Transverse colon (tissue), 4 donors: ENCODE results near the gene LAMTOR1. TPM values are rescaled to one million over a fixed set of nuclear protein-coding genes. Genes with fewer than 3 reads are reported as not detected.

Experiments used
- DNase-seq: peaks from one replicate; pipeline ENCODE4 v3.0.0-alpha.2; 2019
- H3K27ac ChIP-seq, 4 donors: fragments of 200-600 bp; sonication (generic); 2 replicates each; pipeline ENCODE4 v1.5.1; 2016 to 2018; ENCODE audit warnings: inconsistent platforms in 4 of 4
- H3K27me3 ChIP-seq: fragments of 200-600 bp; sonication (generic); 2 replicates; pipeline ENCODE4 v1.5.1; 2017; ENCODE audit warnings: inconsistent platforms
- H3K36me3 ChIP-seq, 4 donors: fragments of 200-600 bp; sonication (generic); 2 replicates each; pipeline ENCODE4 v1.5.1; 2017 to 2019; ENCODE audit warnings: inconsistent platforms in 4 of 4
- H3K4me1 ChIP-seq, 4 donors: fragments of 200-600 bp; sonication (generic); 2 replicates each; pipeline ENCODE4 v1.5.1; 2017 to 2020; ENCODE audit warnings: inconsistent platforms in 4 of 4
- H3K4me3 ChIP-seq, 4 donors: fragments of 200-600 bp; sonication (generic); 1 replicate in 1 of 4; 2 replicates in 3 of 4; pipeline versions ENCODE4 v1.5.1 to v1.6.1; 2017 to 2019; ENCODE audit warnings: inconsistent platforms in 4 of 4
- H3K9me3 ChIP-seq, 2 donors: fragments of 200-600 bp; sonication (generic); 2 replicates each; pipeline ENCODE4 v1.5.1; 2017 to 2019; ENCODE audit warnings: inconsistent platforms in 2 of 2
- EP300 ChIP-seq: sonication (generic); formaldehyde crosslinking; IDR thresholded peaks from one replicate; pipeline ENCODE4 v1.6.1; 2017; ENCODE audit warnings: antibody characterized with exemption, low read depth
- POLR2A ChIP-seq: fragments of 450-650 bp; IDR thresholded peaks from one replicate; pipeline ENCODE4 v1.6.1; 2016; ENCODE audit warnings: antibody characterized with exemption, mild to moderate bottlenecking, moderate library complexity
- POLR2AphosphoS5 ChIP-seq, 3 donors: sonication (generic); formaldehyde crosslinking; IDR thresholded peaks; one replicate each; pipeline ENCODE4 v1.6.1; 2016; ENCODE audit warnings: antibody characterized with exemption in 3 of 3
- WGBS, 2 donors: methylation state at CpG; one replicate each; pipeline ENCODE4 v1.1.5; 2018; ENCODE audit warnings: low coverage in 1 of 2; 5-methylcytosine and 5-hydroxymethylcytosine counted together
- in situ Hi-C, 4 donors: fragments of 200-750 bp; cut with MboI; loops; one replicate each; pipeline versions ENCODE4 v1.15.0 to v1.15.1; 2017; ENCODE audit warnings: low sequenced_read_pairs in 3 of 4, low pct_ligation_motif_present in 1 of 4, low pct_unique_long_range_greater_than_20kb in 1 of 4
- intact Hi-C: fragments of 100-400 bp; cut with DNase I; formaldehyde crosslinking; loops from one replicate; pipeline ENCODE4 v1.15.1; 2023; ENCODE audit warnings: low total_unique reads
- total RNA-seq, 4 donors: library from RNA; depleted of rRNA; stranded (reverse); fragments of >200 nt; gene quantifications; one replicate each; pipeline ENCODE4 v1.1.0, GENCODE V29; 2016
- TF ChIP-seq, protein P1 (sequence below), 5 experiments: fragments of 200-600 bp in 3 of 5; fragments of 450-650 bp in 2 of 5; sonication (generic) in 3 of 5; IDR thresholded peaks; 1 replicate in 2 of 5; 2 replicates in 3 of 5; pipeline ENCODE4 v1.5.1; 2016 to 2017; ENCODE audit warnings: antibody characterized with exemption in 5 of 5, inconsistent platforms in 3 of 5, mild to moderate bottlenecking in 2 of 5, moderate library complexity in 1 of 5

Gene LAMTOR1
- total RNA-seq, 4 donors from 2014 or later = 59.1 to 156 (median 102) TPM

- H3K4me1 ChIP-seq = peaks cover 0 to 6% (median 0%) of the 10 kb centered on the region in 4 donors
- in situ Hi-C loops (no loop called here), intact Hi-C loops (no loop called here)
- no peaks in the 10 kb centered on the region for H3K9me3 ChIP-seq
- WGBS, 2 donors = 76 to 79% methylated on average over 3 of the region's 3 CpGs
- no peak for DNase-seq
- H3K36me3 ChIP-seq = no peaks in the 10 kb centered on the region
- no peak for TF ChIP-seq EP300
- H3K27me3 ChIP-seq = no peaks in the 10 kb centered on the region
- H3K4me3 ChIP-seq = no peak overlapping the region
- H3K27ac ChIP-seq = no peak overlapping the region
These were observed 38.0 kb upstream of the LAMTOR1 start for GRCh38 chr11:72141066-72141465.

DNA sequence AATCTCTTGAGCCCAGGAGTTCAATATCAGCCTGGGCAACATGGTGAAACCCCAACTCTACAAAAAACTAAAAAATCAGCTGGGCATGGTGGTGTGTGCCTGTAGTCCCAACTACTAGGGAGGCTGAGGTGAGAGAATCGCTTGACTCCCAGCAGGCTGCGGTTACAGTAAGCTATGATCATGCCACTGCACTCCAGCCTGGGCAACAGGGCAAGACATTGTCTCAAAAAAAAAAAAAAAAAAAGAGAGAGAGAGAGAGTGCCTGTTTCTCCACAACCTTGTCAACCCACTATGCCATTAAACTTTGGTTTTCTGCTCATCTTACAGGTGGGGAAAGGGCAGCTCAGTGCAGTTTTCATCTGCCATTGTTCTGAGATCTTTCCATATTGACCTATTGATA, 37.6 kb upstream of the LAMTOR1 start:
- Histone ChIP-seq H3K4me3 (no peak overlapping the region), H3K4me1 (peaks cover 0 to 6% (median 0%) of the 10 kb centered on the region in 4 donors), H3K36me3 (no peaks in the 10 kb centered on the region), H3K27me3 (no peaks in the 10 kb centered on the region), H3K9me3 (no peaks in the 10 kb centered on the region), H3K27ac (no peak overlapping the region)
- in situ Hi-C loops (no loop called here), intact Hi-C loops (no loop called here)
- TF ChIP-seq, protein P1, sequence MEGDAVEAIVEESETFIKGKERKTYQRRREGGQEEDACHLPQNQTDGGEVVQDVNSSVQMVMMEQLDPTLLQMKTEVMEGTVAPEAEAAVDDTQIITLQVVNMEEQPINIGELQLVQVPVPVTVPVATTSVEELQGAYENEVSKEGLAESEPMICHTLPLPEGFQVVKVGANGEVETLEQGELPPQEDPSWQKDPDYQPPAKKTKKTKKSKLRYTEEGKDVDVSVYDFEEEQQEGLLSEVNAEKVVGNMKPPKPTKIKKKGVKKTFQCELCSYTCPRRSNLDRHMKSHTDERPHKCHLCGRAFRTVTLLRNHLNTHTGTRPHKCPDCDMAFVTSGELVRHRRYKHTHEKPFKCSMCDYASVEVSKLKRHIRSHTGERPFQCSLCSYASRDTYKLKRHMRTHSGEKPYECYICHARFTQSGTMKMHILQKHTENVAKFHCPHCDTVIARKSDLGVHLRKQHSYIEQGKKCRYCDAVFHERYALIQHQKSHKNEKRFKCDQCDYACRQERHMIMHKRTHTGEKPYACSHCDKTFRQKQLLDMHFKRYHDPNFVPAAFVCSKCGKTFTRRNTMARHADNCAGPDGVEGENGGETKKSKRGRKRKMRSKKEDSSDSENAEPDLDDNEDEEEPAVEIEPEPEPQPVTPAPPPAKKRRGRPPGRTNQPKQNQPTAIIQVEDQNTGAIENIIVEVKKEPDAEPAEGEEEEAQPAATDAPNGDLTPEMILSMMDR (IDR thresholded peaks at IDR 0.05) = no peak
- TF ChIP-seq POLR2A (no peak), EP300 (no peak), POLR2AphosphoS5 (IDR thresholded peaks at IDR 0.05) (no peak)
- 100% methylated on average over 2 of the region's 2 CpGs; no CpG with 5 or more reads in 1 of the 2 donors for WGBS, 2 donors
- no peak for DNase-seq

- 95 to 100% methylated on average over 2 to 11 of the region's 11 CpGs for WGBS, 2 donors
- Histone ChIP-seq H3K36me3 (no peaks in the 10 kb centered on the region), H3K27ac (no peak overlapping the region)
These were observed 36.4 kb upstream of the LAMTOR1 start for GRCh38 chr11:72139500-72139899.

GRCh38 chr11:72138821-72139390, 35.8 kb upstream of the LAMTOR1 start:
- Histone ChIP-seq H3K9me3 (no peaks in the 10 kb centered on the region), H3K27me3 (no peaks in the 10 kb centered on the region), H3K4me3 (no peak overlapping the region), H3K36me3 (no peaks in the 10 kb centered on the region), H3K4me1 (peaks cover 0 to 2% (median 0%) of the 10 kb centered on the region in 4 donors), H3K27ac (no peak overlapping the region)
- TF ChIP-seq, protein P1 (IDR thresholded peaks at IDR 0.05) = no peak
- TF ChIP-seq EP300 (no peak), POLR2AphosphoS5 (IDR thresholded peaks at IDR 0.05) (no peak), POLR2A (no peak)
- 60 to 72% methylated on average over 1 to 12 of the region's 12 CpGs for WGBS, 2 donors
- intact Hi-C loops (no loop called here), in situ Hi-C loops (no loop called here)
- DNase-seq = no peak

More at GRCh38 chr11:72139500-72139899, 36.4 kb upstream of the LAMTOR1 start:
- H3K27me3 ChIP-seq = no peaks in the 10 kb centered on the region
- H3K4me3 ChIP-seq = no peak overlapping the region
- in situ Hi-C loops = no loop called here
- H3K9me3 ChIP-seq = no peaks in the 10 kb centered on the region
- peaks cover 0 to 6% (median 0%) of the 10 kb centered on the region in 4 donors for H3K4me1 ChIP-seq
- intact Hi-C loops = no loop called here
- DNase-seq = no peak
- TF ChIP-seq POLR2A (no peak), POLR2AphosphoS5 (IDR thresholded peaks at IDR 0.05) (no peak), EP300 (no peak)
- TF ChIP-seq, protein P1 (IDR thresholded peaks at IDR 0.05) = no peak
